T-cell (primary cell): ENCODE measurements around the gene GPRASP2. TPM values are rescaled to one million over a fixed set of nuclear protein-coding genes. Genes with fewer than 3 reads are reported as not detected.

Source experiments
- ATAC-seq, 4 experiments: fragments of 200-7000 bp in 3 of 4; fragments of 150-1000 bp in 1 of 4; cut with Tn5 transposase; replicated peaks in 1 of 4; 1 replicate in 3 of 4; 2 replicates in 1 of 4; pipeline ENCODE4 v1.10.0; 2021; ENCODE audit warnings: moderate library complexity in 3 of 4, mild to moderate bottlenecking in 2 of 4, moderate number of reproducible peaks in 1 of 4
- CTCF ChIA-PET, 2 donors: fragments of 300-600 bp; sonication (Branson Sonifier 250); formaldehyde crosslinking; loops; one replicate each; lab custom pipeline; 2022; ENCODE audit warnings: antibody characterized with exemption in 2 of 2; lab: Charles Lee
- POLR2A ChIA-PET, 2 donors: fragments of 300-600 bp; sonication (Branson Sonifier 250); formaldehyde crosslinking; loops; one replicate each; lab custom pipeline; 2022; ENCODE audit warnings: antibody characterized with exemption in 2 of 2; lab: Charles Lee
- DNase-seq, 35 experiments: peaks; one replicate each; pipeline versions ENCODE4 v3.0.0 to v3.0.0-alpha.2; 2013 to 2023
- H3K27ac ChIP-seq: one replicate; pipeline ENCODE4 v1.5.1; 2013; ENCODE audit warnings: low read length
- H3K27me3 ChIP-seq, 2 experiments: replicated peaks in 1 of 2; 1 replicate in 1 of 2; 2 replicates in 1 of 2; pipeline versions ENCODE4 v1.6.1 to v1.7.0; 2013; ENCODE audit warnings: low read length in 1 of 2, mixed read lengths in 1 of 2; ENCODE audit not compliant: control insufficient read depth in 2 of 2, insufficient read depth in 2 of 2; ENCODE audit errors: extremely low read depth in 1 of 2
- H3K36me3 ChIP-seq, 2 donors: 1 replicate in 1 of 2; 2 replicates in 1 of 2; pipeline versions ENCODE4 v1.6.1 to v1.7.0; 2013; ENCODE audit warnings: low read length in 1 of 2; ENCODE audit not compliant: control insufficient read depth in 2 of 2, insufficient read depth in 1 of 2; ENCODE audit errors: extremely low read depth in 1 of 2
- H3K4me1 ChIP-seq, 2 experiments: 1 replicate in 1 of 2; 2 replicates in 1 of 2; pipeline versions ENCODE4 v1.6.1 to v1.7.0; 2013; ENCODE audit warnings: low read length in 2 of 2, mixed read lengths in 1 of 2; ENCODE audit not compliant: insufficient read depth in 2 of 2, control insufficient read depth in 1 of 2; ENCODE audit errors: extremely low read depth in 1 of 2
- H3K4me3 ChIP-seq, 2 donors: 1 replicate in 1 of 2; 2 replicates in 1 of 2; pipeline versions ENCODE4 v1.5.1 to v1.7.0; 2013; ENCODE audit warnings: mild to moderate bottlenecking in 2 of 2, low read length in 1 of 2, moderate library complexity in 1 of 2; ENCODE audit not compliant: control insufficient read depth in 1 of 2; ENCODE audit errors: extremely low read depth in 1 of 2
- H3K9me3 ChIP-seq: 2 replicates; pipeline ENCODE4 v1.7.0; 2013
- H3K27ac Mint-ChIP-seq, 2 donors: one replicate each; pipeline ENCODE4 v1.8.0; 2020 to 2021; ENCODE audit warnings: mild to moderate bottlenecking in 2 of 2, mixed read lengths in 2 of 2
- H3K27me3 Mint-ChIP-seq, 2 donors: one replicate each; pipeline ENCODE4 v1.8.0; 2021 to 2022; ENCODE audit warnings: mixed read lengths in 2 of 2
- H3K36me3 Mint-ChIP-seq: one replicate; pipeline ENCODE4 v1.8.0; 2021; ENCODE audit warnings: mixed read lengths
- H3K4me1 Mint-ChIP-seq, 3 donors: one replicate each; pipeline ENCODE4 v1.8.0; 2020 to 2022; ENCODE audit warnings: mixed read lengths in 3 of 3, mild to moderate bottlenecking in 1 of 3
- H3K4me3 Mint-ChIP-seq, 3 donors: one replicate each; pipeline ENCODE4 v1.8.0; 2020 to 2022; ENCODE audit warnings: mild to moderate bottlenecking in 3 of 3, mixed read lengths in 3 of 3, moderate library complexity in 3 of 3
- H3K9me3 Mint-ChIP-seq, 3 donors: one replicate each; pipeline ENCODE4 v1.8.0; 2020 to 2022; ENCODE audit warnings: mixed read lengths in 3 of 3
- WGBS: methylation state at CpG from one replicate; pipeline ENCODE4 v1.1.5; 2013; ENCODE audit warnings: missing lambda C conversion rate; ENCODE audit not compliant: insufficient coverage; 5-methylcytosine and 5-hydroxymethylcytosine counted together
- total RNA-seq, 35 experiments: library from RNA in 6 of 35; stranded (reverse) in 6 of 35; fragments of 120-200 nt in 1 of 35; gene quantifications; one replicate each; pipeline versions ENCODE4 v1.2.1 to v1.2.4 and lab custom pipeline; 2013 to 2026

GPRASP2 gene
- total RNA-seq, 5 donors from 2014 or later (not counting 1 experiment from before 2014, with no cell fraction given) = 1.3 to 3.1 (median 1.4) TPM

GRCh38 chrX:102684772-102685520, 27.3 kb upstream of the GPRASP2 start:
- H3K9me3 Mint-ChIP-seq = peaks cover 5 to 12% (median 6%) of the 10 kb centered on the region in 3 donors
- POLR2A ChIA-PET = interaction anchor here in 1 of 2 donors (0.6 kb wide), 1 partner anchor 12 kb away, joined by 4 read pairs; no protein-coding TSS in a partner anchor
- H3K27me3 ChIP-seq = no peaks in the 10 kb centered on the region
- H3K36me3 Mint-ChIP-seq = peaks cover 42% of the 10 kb centered on the region
- ATAC-seq = no peak
- WGBS = no CpG with 5 or more reads among the region's 2 CpGs
- no peak overlapping the region for H3K4me3 ChIP-seq
- peaks cover 4% of the 10 kb centered on the region for H3K9me3 ChIP-seq
- H3K4me3 Mint-ChIP-seq = no peak overlapping the region
- H3K36me3 ChIP-seq = no peaks in the 10 kb centered on the region
- no peak for DNase-seq
- H3K4me1 Mint-ChIP-seq = peaks cover 5 to 19% (median 8%) of the 10 kb centered on the region in 3 donors
- peak overlapping the region; percentile 1 to 23 for H3K27ac Mint-ChIP-seq
- peaks cover 0 to 4% of the 10 kb centered on the region in 2 donors for H3K27me3 Mint-ChIP-seq
- CTCF ChIA-PET = no interaction called here
- no peak overlapping the region for H3K27ac ChIP-seq
- H3K4me1 ChIP-seq = no peaks in the 10 kb centered on the region

DNA sequence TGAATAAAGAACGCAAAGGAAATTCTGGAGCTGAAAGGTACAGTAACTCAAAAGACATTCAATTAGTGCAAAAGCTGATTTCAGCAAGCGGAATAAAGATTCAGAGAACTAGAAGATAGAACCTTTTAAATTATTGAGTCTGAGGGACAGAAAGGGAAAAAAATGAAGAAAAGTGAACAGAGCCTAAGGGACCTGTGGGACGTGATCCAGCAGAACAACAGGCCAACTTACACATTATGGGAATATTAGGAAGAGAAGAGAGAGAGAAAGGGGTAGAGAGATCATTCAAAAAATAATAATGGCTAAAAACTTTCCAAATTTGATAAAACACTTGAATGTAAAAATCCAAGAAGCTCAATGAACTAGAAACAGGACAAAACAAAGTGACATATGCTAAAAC, 17.5 kb upstream of the GPRASP2 start:
- H3K36me3 Mint-ChIP-seq = peaks cover 29% of the 10 kb centered on the region
- H3K27ac ChIP-seq = no peak overlapping the region
- H3K36me3 ChIP-seq = no peaks in the 10 kb centered on the region
- CTCF ChIA-PET = interaction anchor here in 1 of 2 donors (0.6 kb wide), 1 partner anchor 540 kb away, joined by 5 read pairs; no protein-coding TSS in a partner anchor
- H3K4me3 Mint-ChIP-seq = no peak overlapping the region
- H3K4me3 ChIP-seq = no peak overlapping the region
- peaks cover 0 to 3% (median 0%) of the 10 kb centered on the region in 3 donors for H3K9me3 Mint-ChIP-seq
- DNase-seq = no peak
- no peaks in the 10 kb centered on the region for H3K9me3 ChIP-seq
- H3K4me1 ChIP-seq = no peaks in the 10 kb centered on the region
- POLR2A ChIA-PET = no interaction called here
- no peaks in the 10 kb centered on the region for H3K27me3 ChIP-seq
- WGBS = no CpG with 5 or more reads among the region's 3 CpGs
- ATAC-seq = no peak
- H3K4me1 Mint-ChIP-seq = no peaks in the 10 kb centered on the region
- H3K27ac Mint-ChIP-seq = no peak overlapping the region
- H3K27me3 Mint-ChIP-seq = peaks cover 0 to 9% of the 10 kb centered on the region in 2 donors

DNA sequence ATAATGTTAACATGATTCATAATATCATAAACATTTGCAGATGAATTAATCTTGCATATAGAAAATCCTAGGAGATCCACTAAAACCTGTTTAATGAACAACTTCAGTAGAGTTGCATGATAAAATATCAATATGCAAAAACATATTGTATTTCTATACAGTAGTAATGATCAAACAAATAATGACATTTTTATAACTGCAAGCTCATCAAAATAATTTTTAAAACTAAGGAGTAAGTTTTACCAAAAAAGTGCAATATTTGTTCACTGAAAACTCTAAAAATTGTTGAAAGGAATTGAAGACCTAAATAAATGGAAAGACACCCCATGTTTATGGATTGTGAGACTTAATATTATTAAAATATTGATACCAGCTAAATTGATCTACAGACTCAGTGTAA, 15.9 kb upstream of the GPRASP2 start:
- H3K27me3 Mint-ChIP-seq = peaks cover 0 to 5% of the 10 kb centered on the region in 2 donors
- H3K4me3 Mint-ChIP-seq = no peak overlapping the region
- ATAC-seq (no peak), DNase-seq (no peak)
- no peak overlapping the region for H3K27ac Mint-ChIP-seq
- Histone ChIP-seq H3K36me3 (no peaks in the 10 kb centered on the region), H3K27me3 (no peaks in the 10 kb centered on the region), H3K27ac (no peak overlapping the region), H3K9me3 (no peaks in the 10 kb centered on the region), H3K4me3 (no peak overlapping the region), H3K4me1 (no peaks in the 10 kb centered on the region)
- CTCF ChIA-PET = no interaction called here
- H3K9me3 Mint-ChIP-seq = no peaks in the 10 kb centered on the region
- H3K36me3 Mint-ChIP-seq = peaks cover 24% of the 10 kb centered on the region
- POLR2A ChIA-PET = no interaction called here
- H3K4me1 Mint-ChIP-seq = no peaks in the 10 kb centered on the region

DNA sequence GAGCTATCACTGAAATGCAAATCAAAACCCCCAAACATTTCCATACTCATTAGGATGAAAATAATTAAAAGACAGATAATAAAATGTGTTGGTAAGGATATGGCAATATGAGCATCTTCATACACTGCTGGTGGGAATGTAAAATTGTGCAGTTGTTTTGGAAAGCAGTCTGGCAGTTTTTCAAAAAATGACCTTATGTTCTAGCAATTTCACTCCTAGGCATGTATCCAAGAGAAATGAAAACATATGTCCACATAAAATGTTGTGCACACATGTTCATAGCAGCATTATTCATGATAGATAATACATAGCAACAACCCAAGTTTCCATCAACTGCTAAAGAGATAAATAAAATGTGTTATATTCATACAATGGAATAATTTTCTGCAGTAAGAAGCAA, 14.8 kb upstream of the GPRASP2 start:
- Mint-ChIP-seq H3K9me3 (peaks cover 0 to 3% (median 0%) of the 10 kb centered on the region in 3 donors), H3K36me3 (peaks cover 24% of the 10 kb centered on the region), H3K27me3 (peaks cover 0 to 5% of the 10 kb centered on the region in 2 donors), H3K4me1 (no peaks in the 10 kb centered on the region), H3K4me3 (no peak overlapping the region), H3K27ac (no peak overlapping the region)
- Histone ChIP-seq H3K4me1 (no peaks in the 10 kb centered on the region), H3K9me3 (no peaks in the 10 kb centered on the region), H3K4me3 (no peak overlapping the region), H3K27ac (no peak overlapping the region), H3K36me3 (no peaks in the 10 kb centered on the region), H3K27me3 (no peaks in the 10 kb centered on the region)
- DNase-seq (no peak), ATAC-seq (no peak)
- POLR2A ChIA-PET = interaction anchor here in 1 of 2 donors (0.6 kb wide), 1 partner anchor 171 kb away, joined by 3 read pairs; no protein-coding TSS in a partner anchor
- CTCF ChIA-PET = no interaction called here

- POLR2A ChIA-PET = no interaction called here
- no peaks in the 10 kb centered on the region for H3K36me3 ChIP-seq
- H3K4me1 ChIP-seq = peaks cover 0 to 16% of the 10 kb centered on the region in 2 experiments
- H3K4me3 ChIP-seq = no peak overlapping the region
- no peaks in the 10 kb centered on the region for H3K9me3 ChIP-seq
- DNase-seq = no peak
- Mint-ChIP-seq H3K27me3 (peaks cover 6 to 15% of the 10 kb centered on the region in 2 donors), H3K4me3 (no peak overlapping the region), H3K27ac (no peak overlapping the region), H3K9me3 (peaks cover 0 to 3% (median 0%) of the 10 kb centered on the region in 3 donors), H3K4me1 (peaks cover 18 to 34% (median 27%) of the 10 kb centered on the region in 3 donors), H3K36me3 (no peaks in the 10 kb centered on the region)
- no peak for ATAC-seq
- 62% methylated on average over 2 of the region's 2 CpGs for WGBS
- peaks cover 0 to 26% of the 10 kb centered on the region in 2 experiments for H3K27me3 ChIP-seq
- CTCF ChIA-PET = interaction anchor here (0.5 to 0.8 kb wide), 2 partner anchors 41 to 52 kb away, joined by 3 to 8 read pairs; no protein-coding TSS in a partner anchor
- no peak overlapping the region for H3K27ac ChIP-seq
Observed at GRCh38 chrX:102708900-102709299, 3.3 kb upstream of the GPRASP2 start.

DNA sequence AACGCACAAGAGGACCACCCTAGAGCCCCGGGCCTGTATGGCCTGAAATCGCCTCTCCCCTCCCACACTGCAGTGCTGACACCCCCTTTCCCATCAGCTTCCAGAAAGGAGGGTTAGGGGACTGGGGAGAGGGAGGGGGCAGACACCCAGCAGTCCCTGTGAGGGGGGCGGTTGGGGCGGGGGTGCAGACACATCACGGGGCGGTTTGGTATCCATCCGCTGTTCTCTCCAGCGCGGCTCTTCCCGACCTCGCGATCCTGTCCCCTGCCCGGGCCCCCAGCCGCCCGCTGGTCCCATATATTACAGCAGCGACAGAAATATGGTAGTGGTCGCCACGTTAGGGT, 404 bp upstream of the GPRASP2 start:
- H3K27me3 ChIP-seq = peaks cover 0 to 26% of the 10 kb centered on the region in 2 experiments
- H3K4me1 ChIP-seq = peaks cover 0 to 16% of the 10 kb centered on the region in 2 experiments
- Mint-ChIP-seq H3K36me3 (no peaks in the 10 kb centered on the region), H3K27me3 (peaks cover 6 to 15% of the 10 kb centered on the region in 2 donors), H3K4me3 (peak overlapping the region in 2 of 3 donors; percentile 80 to 88), H3K4me1 (peaks cover 18 to 34% (median 27%) of the 10 kb centered on the region in 3 donors), H3K9me3 (no peaks in the 10 kb centered on the region), H3K27ac (no peak overlapping the region)
- ChIA-PET POLR2A (no interaction called here), CTCF (no interaction called here)
- no peaks in the 10 kb centered on the region for H3K9me3 ChIP-seq
- no peak for ATAC-seq
- H3K4me3 ChIP-seq = peak overlapping the region; percentile 51
- H3K36me3 ChIP-seq = no peaks in the 10 kb centered on the region
- WGBS = 3% methylated on average over 6 of the region's 19 CpGs
- no peak for DNase-seq
- H3K27ac ChIP-seq = no peak overlapping the region
